ENCODE measurements around the gene RHPN2. TPM values are rescaled to one million over a fixed set of nuclear protein-coding genes. Genes with fewer than 3 reads are reported as not detected.
A peak's percentile ranks its signal among the peaks of the same experiment; 100 is the strongest.

The RHPN2 gene
- total RNA-seq, 1 experiment from 2014 or later, result 29.2 TPM

DNA sequence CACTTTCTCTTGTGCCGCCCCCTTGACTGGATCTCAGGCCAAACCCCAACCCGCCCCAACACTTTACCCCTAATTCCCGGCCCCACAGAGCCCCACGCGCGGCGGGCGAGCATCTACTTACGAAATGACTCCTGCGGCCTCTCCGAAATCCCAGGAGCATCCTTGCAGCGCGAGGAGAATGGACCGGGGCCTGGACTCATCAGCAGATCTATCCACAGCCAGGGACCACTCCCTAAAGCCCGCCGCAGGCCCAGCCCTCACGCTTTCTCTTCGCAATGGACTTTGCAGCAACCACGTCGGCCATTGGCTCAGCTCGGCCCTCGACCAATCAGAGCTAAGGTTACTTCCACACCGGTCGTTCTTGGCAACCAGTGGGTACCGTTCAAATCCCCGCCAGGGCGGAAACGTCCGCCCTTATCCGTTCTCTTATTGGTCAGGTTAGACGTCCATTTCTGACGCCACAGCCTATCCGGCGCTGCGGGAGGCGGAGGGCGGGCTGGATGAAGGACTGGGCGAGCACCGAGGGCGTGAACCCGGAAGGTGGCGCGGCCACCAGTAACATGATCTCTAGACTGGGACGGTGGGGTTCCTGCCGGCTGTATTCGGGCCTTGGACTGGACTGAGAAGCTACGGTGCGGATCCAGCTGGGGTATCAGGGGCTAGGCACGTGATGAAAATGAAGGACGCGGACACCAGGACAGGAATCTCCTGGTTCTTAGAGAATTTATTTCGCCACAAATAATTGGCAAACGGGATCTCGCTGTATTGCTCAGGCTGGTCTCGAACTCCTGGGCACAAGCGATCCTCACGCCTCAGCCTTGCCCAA lies 92.8 kb downstream of the RHPN2 start, which contains the start of the genes CEP89 and FAAP24:
Gene CEP89 (minus strand): TSS at position 244 of the 826 bp plus-strand sequence. CDS start 84 bp downstream, at position 160.
Gene FAAP24 (plus strand): TSS at position 528 of the 826 bp plus-strand sequence. CDS start 955 bp downstream, outside the sequence.
- peaks cover 3% of the 10 kb centered on the region for H3K23me2 ChIP-seq (ENCODE audit: insufficient read length, low read depth, low read length, poor library complexity, severe bottlenecking)
- no peaks in the 10 kb centered on the region for H3K9me3 ChIP-seq (ENCODE audit: control insufficient read depth, low read depth, low read length)
- H3K27me3 Mint-ChIP-seq (ENCODE audit: low read depth), result no peaks in the 10 kb centered on the region

More for the DNA sequence above, 92.8 kb downstream of the RHPN2 start, which contains the start of the genes CEP89 and FAAP24:
- H3K4ac ChIP-seq (ENCODE audit: low read depth, low read length), result no peak within 1 kb of the TSS
- H3K36me3 Mint-ChIP-seq (ENCODE audit: insufficient read depth in 1 of 3, low read depth in 3 of 3), result peaks cover 5 to 35% (median 15%) of the 10 kb centered on the region in 3 experiments; a peak in 6 of 7 replicates
- no peaks in the 10 kb centered on the region; a peak in 1 of 5 replicates for H3K9me3 Mint-ChIP-seq
- H4K5ac ChIP-seq (ENCODE audit: insufficient read length, low read depth, low read length), result no peak within 1 kb of the TSS
- H2AK5ac ChIP-seq (ENCODE audit: insufficient read length, low read length), result no peak within 1 kb of the TSS
- H3K23ac ChIP-seq (ENCODE audit: insufficient read length, low read depth, low read length), result no peak within 1 kb of the TSS
- H4K8ac ChIP-seq (replicated peaks; ENCODE audit: insufficient read length, low read depth, low read length), result no peak within 1 kb of the TSS
- no peak within 1 kb of the TSS for H2BK120ac ChIP-seq (ENCODE audit: low read depth, low read length, poor library complexity, severe bottlenecking)
- peak within 1 kb of the TSS; percentile 60 for H3K9ac ChIP-seq (ENCODE audit: extremely low read depth, insufficient read length, low read length)
- no peaks in the 10 kb centered on the region for H4K20me1 ChIP-seq (ENCODE audit: control insufficient read depth, insufficient read depth, insufficient read length)
- peaks cover 3% of the 10 kb centered on the region; the same call in 1 of the 2 replicates for H3K79me2 ChIP-seq (ENCODE audit: insufficient read depth, low read length)
- H3K27ac Mint-ChIP-seq, result peak within 1 kb of the TSS; percentile 74 to 98 (median 92)
- no CpG with 5 or more reads among the region's 57 CpGs for WGBS (ENCODE audit: extremely low coverage, insufficient read length, low lambda C conversion rate)
- DNase-seq, result peak; percentile 99
- no peak within 1 kb of the TSS for H4K91ac ChIP-seq (ENCODE audit: insufficient read length, low read depth, low read length)
- H3K79me1 ChIP-seq (ENCODE audit: insufficient read depth, low read depth, low read length, poor library complexity, severe bottlenecking), result no peaks in the 10 kb centered on the region
- H3K4me2 ChIP-seq (ENCODE audit: insufficient read depth, insufficient read length, low read length), result peak within 1 kb of the TSS; percentile 90
- H3T11ph ChIP-seq (ENCODE audit: low read length), result no peak within 1 kb of the TSS
- H3K4me1 Mint-ChIP-seq, result peaks cover 5 to 6% of the 10 kb centered on the region in 2 experiments
- no peak within 1 kb of the TSS for H2BK15ac ChIP-seq (ENCODE audit: low read depth, low read length)
- no peak within 1 kb of the TSS for H2BK20ac ChIP-seq (ENCODE audit: low read depth, low read length, poor library complexity, severe bottlenecking)
- peak within 1 kb of the TSS; percentile 27; the same call in 1 of the 2 replicates for H3K14ac ChIP-seq (ENCODE audit: insufficient read depth, low read length)
- no peaks in the 10 kb centered on the region for H3K27me3 ChIP-seq (ENCODE audit: insufficient read depth, low read length)
- H3K18ac ChIP-seq (ENCODE audit: insufficient read length, low read depth, low read length), result peak within 1 kb of the TSS; percentile 49
- H3K4me1 ChIP-seq (ENCODE audit: insufficient read depth, low read length), result no peaks in the 10 kb centered on the region
- TF ChIP-seq, protein P1, sequence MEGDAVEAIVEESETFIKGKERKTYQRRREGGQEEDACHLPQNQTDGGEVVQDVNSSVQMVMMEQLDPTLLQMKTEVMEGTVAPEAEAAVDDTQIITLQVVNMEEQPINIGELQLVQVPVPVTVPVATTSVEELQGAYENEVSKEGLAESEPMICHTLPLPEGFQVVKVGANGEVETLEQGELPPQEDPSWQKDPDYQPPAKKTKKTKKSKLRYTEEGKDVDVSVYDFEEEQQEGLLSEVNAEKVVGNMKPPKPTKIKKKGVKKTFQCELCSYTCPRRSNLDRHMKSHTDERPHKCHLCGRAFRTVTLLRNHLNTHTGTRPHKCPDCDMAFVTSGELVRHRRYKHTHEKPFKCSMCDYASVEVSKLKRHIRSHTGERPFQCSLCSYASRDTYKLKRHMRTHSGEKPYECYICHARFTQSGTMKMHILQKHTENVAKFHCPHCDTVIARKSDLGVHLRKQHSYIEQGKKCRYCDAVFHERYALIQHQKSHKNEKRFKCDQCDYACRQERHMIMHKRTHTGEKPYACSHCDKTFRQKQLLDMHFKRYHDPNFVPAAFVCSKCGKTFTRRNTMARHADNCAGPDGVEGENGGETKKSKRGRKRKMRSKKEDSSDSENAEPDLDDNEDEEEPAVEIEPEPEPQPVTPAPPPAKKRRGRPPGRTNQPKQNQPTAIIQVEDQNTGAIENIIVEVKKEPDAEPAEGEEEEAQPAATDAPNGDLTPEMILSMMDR (conservative IDR thresholded peaks at IDR 0.05), result no peak
- no peak within 1 kb of the TSS for H2BK12ac ChIP-seq (ENCODE audit: insufficient read length, low read depth, low read length)
- no peak within 1 kb of the TSS for H3K56ac ChIP-seq (ENCODE audit: insufficient read length, low read depth, low read length)
- peak within 1 kb of the TSS; percentile 53 for H2AFZ ChIP-seq (ENCODE audit: low read length)
- no peak within 1 kb of the TSS for H3K27ac ChIP-seq (ENCODE audit: insufficient read length, low read depth, low read length)
- H2BK5ac ChIP-seq (ENCODE audit: insufficient read length, low read length), result no peak within 1 kb of the TSS
- peak within 1 kb of the TSS; percentile 99 for H3K4me3 Mint-ChIP-seq

All from H9 (cell line).